ENCODE results near the gene SCARB2.

Gene SCARB2

GRCh38 chr4:76224171-76224570 is 10.5 kb upstream of the SCARB2 start:
- DNase-seq: no peak

- DNase-seq: no peak
These were observed 5.9 kb upstream of the SCARB2 start for GRCh38 chr4:76219299-76220055.

GRCh38 chr4:76216975-76217814 is 3.6 kb upstream of the SCARB2 start:
- no peak for DNase-seq

- no peak for DNase-seq
These were observed 2.9 kb upstream of the SCARB2 start for GRCh38 chr4:76216524-76216923.

GRCh38 chr4:76215077-76215476 is 1.5 kb upstream of the SCARB2 start:
- DNase-seq: no peak

GRCh38 chr4:76214177-76214675 is 602 bp upstream of the SCARB2 start:
- DNase-seq: peak; percentile 34

- peak; percentile 9 for DNase-seq
These were observed 691 bp downstream of the SCARB2 start for GRCh38 chr4:76212851-76213414.

- no peak for DNase-seq
These were observed 1.6 kb downstream of the SCARB2 start for GRCh38 chr4:76211769-76212708.

GRCh38 chr4:76210452-76210851 is 3.2 kb downstream of the SCARB2 start:
- no peak for DNase-seq

- no peak for DNase-seq
These were observed 3.7 kb downstream of the SCARB2 start for GRCh38 chr4:76209881-76210280.

- peak; percentile 74 for DNase-seq
These were observed 5.4 kb downstream of the SCARB2 start for GRCh38 chr4:76208005-76208765.

GRCh38 chr4:76207549-76207948 is 6.1 kb downstream of the SCARB2 start:
- peak; percentile 6 for DNase-seq

GRCh38 chr4:76206222-76206942 is 7.2 kb downstream of the SCARB2 start:
- DNase-seq: no peak

GRCh38 chr4:76205476-76205875 is 8.1 kb downstream of the SCARB2 start:
- DNase-seq: peak; percentile 2

- no peak for DNase-seq
These were observed 8.7 kb downstream of the SCARB2 start for GRCh38 chr4:76204936-76205335.

- DNase-seq: no peak
These were observed 10.1 kb downstream of the SCARB2 start for GRCh38 chr4:76203541-76203940.

- DNase-seq: no peak
These were observed 12.3 kb downstream of the SCARB2 start for GRCh38 chr4:76201276-76201675.

- no peak for DNase-seq
These were observed 12.8 kb downstream of the SCARB2 start for GRCh38 chr4:76200771-76201231.

GRCh38 chr4:76199664-76200211 is 13.9 kb downstream of the SCARB2 start:
- peak; percentile 41 for DNase-seq

All from NCI-H2171 treated with DMSO at 0.1 percent for 48 hours (cell line).